Uterus (tissue), 4 donors: ENCODE data around the gene ZIC4. TPM values are rescaled to one million over a fixed set of nuclear protein-coding genes. Genes with fewer than 3 reads are reported as not detected.

Experiments used
- DNase-seq, 2 donors: peaks; one replicate each; pipeline ENCODE4 v3.0.0-alpha.2; 2019 to 2020
- H3K27ac ChIP-seq, 2 donors: fragments of 200-600 bp; sonication (generic); 1 replicate in 1 of 2; 2 replicates in 1 of 2; pipeline ENCODE4 v1.5.1; 2016 to 2018
- H3K27me3 ChIP-seq, 2 donors: fragments of 200-600 bp; sonication (generic); one replicate each; pipeline ENCODE4 v1.5.1; 2018 to 2019; ENCODE audit warnings: control low read depth in 1 of 2
- H3K36me3 ChIP-seq, 2 donors: fragments of 200-600 bp; sonication (generic); one replicate each; pipeline ENCODE4 v1.5.1; 2019; ENCODE audit warnings: control low read depth in 1 of 2
- H3K4me1 ChIP-seq, 2 donors: fragments of 200-600 bp; sonication (generic); one replicate each; pipeline ENCODE4 v1.5.1; 2018 to 2019; ENCODE audit warnings: control low read depth in 1 of 2
- H3K4me3 ChIP-seq, 2 donors: fragments of 200-600 bp; sonication (generic); 1 replicate in 1 of 2; 2 replicates in 1 of 2; pipeline ENCODE4 v1.5.1; 2018 to 2019; ENCODE audit warnings: mild to moderate bottlenecking in 1 of 2
- H3K9me3 ChIP-seq, 2 donors: fragments of 200-600 bp; sonication (generic); one replicate each; pipeline ENCODE4 v1.5.1; 2019; ENCODE audit warnings: control low read depth in 1 of 2
- POLR2A ChIP-seq, 2 donors: fragments of 450-650 bp; IDR thresholded peaks; one replicate each; pipeline ENCODE4 v1.6.1; 2016; ENCODE audit warnings: antibody characterized with exemption in 2 of 2, mild to moderate bottlenecking in 1 of 2, moderate library complexity in 1 of 2
- intact Hi-C: fragments of 100-400 bp; cut with DNase I; formaldehyde crosslinking; loops from one replicate; pipeline ENCODE4 v1.15.1; 2023; ENCODE audit warnings: low total_unique reads
- total RNA-seq, 4 donors: library from RNA; depleted of rRNA in 3 of 4; stranded (reverse); fragments of >200 nt in 3 of 4; gene quantifications; one replicate each; pipeline versions ENCODE4 v1.1.0 to v1.2.4, GENCODE V29; 2014 to 2023
- TF ChIP-seq, protein P1 (sequence below), 4 experiments: fragments of 200-600 bp in 2 of 4; fragments of 450-650 bp in 2 of 4; sonication (generic) in 2 of 4; IDR thresholded peaks; one replicate each; pipeline ENCODE4 v1.5.1; 2016 to 2019; ENCODE audit warnings: antibody characterized with exemption in 4 of 4, mild to moderate bottlenecking in 2 of 4, moderate library complexity in 1 of 4
- donor health status: DM: yes; HTN: yes; CAD: no.

ZIC4 gene
- total RNA-seq, 4 donors from 2014 or later = not detected

GRCh38 chr3:147365196-147366115 lies 40.9 kb downstream of the ZIC4 start:
- TF ChIP-seq, protein P1, sequence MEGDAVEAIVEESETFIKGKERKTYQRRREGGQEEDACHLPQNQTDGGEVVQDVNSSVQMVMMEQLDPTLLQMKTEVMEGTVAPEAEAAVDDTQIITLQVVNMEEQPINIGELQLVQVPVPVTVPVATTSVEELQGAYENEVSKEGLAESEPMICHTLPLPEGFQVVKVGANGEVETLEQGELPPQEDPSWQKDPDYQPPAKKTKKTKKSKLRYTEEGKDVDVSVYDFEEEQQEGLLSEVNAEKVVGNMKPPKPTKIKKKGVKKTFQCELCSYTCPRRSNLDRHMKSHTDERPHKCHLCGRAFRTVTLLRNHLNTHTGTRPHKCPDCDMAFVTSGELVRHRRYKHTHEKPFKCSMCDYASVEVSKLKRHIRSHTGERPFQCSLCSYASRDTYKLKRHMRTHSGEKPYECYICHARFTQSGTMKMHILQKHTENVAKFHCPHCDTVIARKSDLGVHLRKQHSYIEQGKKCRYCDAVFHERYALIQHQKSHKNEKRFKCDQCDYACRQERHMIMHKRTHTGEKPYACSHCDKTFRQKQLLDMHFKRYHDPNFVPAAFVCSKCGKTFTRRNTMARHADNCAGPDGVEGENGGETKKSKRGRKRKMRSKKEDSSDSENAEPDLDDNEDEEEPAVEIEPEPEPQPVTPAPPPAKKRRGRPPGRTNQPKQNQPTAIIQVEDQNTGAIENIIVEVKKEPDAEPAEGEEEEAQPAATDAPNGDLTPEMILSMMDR (IDR thresholded peaks at IDR 0.05) = no peak
- TF ChIP-seq POLR2A (IDR thresholded peaks at IDR 0.05) = no peak
- H3K27me3 ChIP-seq = peaks cover 6 to 67% of the 10 kb centered on the region in 2 donors

DNA sequence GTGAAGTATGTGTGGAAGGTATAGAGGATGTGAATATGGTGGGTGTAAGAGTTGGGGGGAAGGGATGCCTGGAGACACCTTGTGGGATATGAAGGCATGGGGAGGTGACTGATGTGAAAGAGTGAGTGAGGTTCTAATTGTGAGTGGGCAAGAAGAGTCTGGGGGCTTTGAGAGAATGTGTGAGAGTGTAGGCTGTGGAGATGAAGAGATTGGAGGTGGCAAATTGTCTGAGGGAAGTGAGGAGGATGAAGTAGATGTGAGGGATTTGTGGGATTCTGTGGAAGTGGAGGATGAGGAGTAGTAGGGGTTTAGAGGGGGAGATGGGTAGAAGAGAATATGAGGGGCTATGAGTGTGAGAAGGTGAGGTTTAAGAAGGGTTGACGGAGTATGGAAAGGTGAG lies 41.6 kb downstream of the ZIC4 start:
- Histone ChIP-seq H3K27me3 (peaks cover 6 to 67% of the 10 kb centered on the region in 2 donors), H3K4me3 (no peak overlapping the region), H3K9me3 (no peaks in the 10 kb centered on the region), H3K36me3 (no peaks in the 10 kb centered on the region), H3K27ac (no peak overlapping the region), H3K4me1 (no peaks in the 10 kb centered on the region)
- intact Hi-C loops = no loop called here
- TF ChIP-seq, protein P1 (IDR thresholded peaks at IDR 0.05) = no peak
- TF ChIP-seq POLR2A (IDR thresholded peaks at IDR 0.05) = no peak
- no peak for DNase-seq

More at GRCh38 chr3:147365196-147366115, 40.9 kb downstream of the ZIC4 start:
- Histone ChIP-seq H3K4me3 (no peak overlapping the region), H3K27ac (no peak overlapping the region), H3K4me1 (no peaks in the 10 kb centered on the region), H3K36me3 (no peaks in the 10 kb centered on the region), H3K9me3 (no peaks in the 10 kb centered on the region)
- intact Hi-C loops = no loop called here
- no peak for DNase-seq

DNA sequence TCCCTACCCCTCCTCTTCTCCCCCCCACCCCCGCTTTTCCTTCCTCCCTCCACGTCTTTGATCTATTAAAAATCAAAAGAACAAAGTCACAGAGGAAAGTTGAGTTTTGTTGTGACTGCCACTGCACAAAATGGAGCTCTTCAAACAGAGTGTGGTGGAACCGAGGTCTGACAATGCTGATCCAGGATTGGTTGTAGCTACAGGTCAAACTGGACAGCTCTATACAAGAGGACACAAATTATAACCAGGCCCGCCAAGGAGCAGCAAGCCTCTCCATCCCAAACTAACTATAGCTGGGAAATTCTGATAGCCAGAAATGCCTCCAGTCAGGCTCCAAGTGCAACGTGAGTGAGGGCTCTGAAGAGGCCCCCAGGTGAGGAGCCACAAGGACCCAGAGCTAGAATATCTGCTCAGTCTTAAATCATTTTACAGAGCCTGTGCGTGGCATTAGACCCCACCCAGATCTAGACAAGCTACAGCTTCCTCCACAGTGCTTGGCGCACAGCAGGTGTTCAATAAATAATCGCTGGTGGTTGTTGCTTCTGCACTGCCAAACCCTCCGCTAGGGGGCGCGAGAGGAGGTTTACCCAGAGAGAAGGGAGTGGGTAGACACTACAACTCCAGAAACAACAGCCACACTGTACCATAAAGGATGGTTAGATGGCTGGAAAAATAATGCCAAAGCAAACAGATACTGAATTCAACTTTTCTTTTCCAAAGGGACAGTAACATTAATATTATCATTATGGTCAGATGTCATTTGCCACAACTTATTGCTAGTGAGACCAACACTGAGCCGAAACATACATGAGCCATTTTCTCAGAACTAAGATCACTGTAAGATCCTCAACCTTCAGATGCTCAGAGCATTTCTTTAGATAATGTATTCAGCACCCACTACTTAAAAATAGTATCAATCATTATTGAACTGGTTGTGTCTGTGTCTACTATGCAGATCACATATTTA lies 44.6 kb downstream of the ZIC4 start:
- H3K27me3 ChIP-seq = peaks cover 7 to 67% of the 10 kb centered on the region in 2 donors
- intact Hi-C loops = no loop called here
- no peak overlapping the region for H3K27ac ChIP-seq
- no peak for DNase-seq
- no peak for TF ChIP-seq POLR2A (IDR thresholded peaks at IDR 0.05)
- TF ChIP-seq, protein P1 (IDR thresholded peaks at IDR 0.05) = no peak
- H3K9me3 ChIP-seq = no peaks in the 10 kb centered on the region
- no peaks in the 10 kb centered on the region for H3K36me3 ChIP-seq
- no peaks in the 10 kb centered on the region for H3K4me1 ChIP-seq
- H3K4me3 ChIP-seq = no peak overlapping the region

GRCh38 chr3:147360646-147361453 lies 45.5 kb downstream of the ZIC4 start:
- intact Hi-C loops = no loop called here
- TF ChIP-seq, protein P1 (IDR thresholded peaks at IDR 0.05) = no peak
- no peak for TF ChIP-seq POLR2A (IDR thresholded peaks at IDR 0.05)
- Histone ChIP-seq H3K36me3 (no peaks in the 10 kb centered on the region), H3K4me3 (no peak overlapping the region), H3K27me3 (peaks cover 7 to 70% of the 10 kb centered on the region in 2 donors), H3K9me3 (no peaks in the 10 kb centered on the region), H3K4me1 (no peaks in the 10 kb centered on the region), H3K27ac (no peak overlapping the region)
- no peak for DNase-seq
